CD4-positive, alpha-beta T cell treated with Interleukin-21 for 1 hour (primary cell): Measurements from ENCODE around the gene ZC3H10.
A peak's percentile ranks its signal among the peaks of the same experiment; 100 is the strongest.
"Not testable (repeated sequence)": the region's sequence is repeated elsewhere in the genome, so short reads cannot be mapped to it uniquely, and the experiment has no call there.

Experiments
- DNase-seq: peaks from one replicate; pipeline ENCODE4 v3.0.0-alpha.2; 2020

Gene ZC3H10

GRCh38 chr12:56103066-56103711 is 14.9 kb upstream of the ZC3H10 start:
- DNase-seq = peak; percentile 52

GRCh38 chr12:56103823-56104108 is 14.3 kb upstream of the ZC3H10 start:
- no peak for DNase-seq

DNA sequence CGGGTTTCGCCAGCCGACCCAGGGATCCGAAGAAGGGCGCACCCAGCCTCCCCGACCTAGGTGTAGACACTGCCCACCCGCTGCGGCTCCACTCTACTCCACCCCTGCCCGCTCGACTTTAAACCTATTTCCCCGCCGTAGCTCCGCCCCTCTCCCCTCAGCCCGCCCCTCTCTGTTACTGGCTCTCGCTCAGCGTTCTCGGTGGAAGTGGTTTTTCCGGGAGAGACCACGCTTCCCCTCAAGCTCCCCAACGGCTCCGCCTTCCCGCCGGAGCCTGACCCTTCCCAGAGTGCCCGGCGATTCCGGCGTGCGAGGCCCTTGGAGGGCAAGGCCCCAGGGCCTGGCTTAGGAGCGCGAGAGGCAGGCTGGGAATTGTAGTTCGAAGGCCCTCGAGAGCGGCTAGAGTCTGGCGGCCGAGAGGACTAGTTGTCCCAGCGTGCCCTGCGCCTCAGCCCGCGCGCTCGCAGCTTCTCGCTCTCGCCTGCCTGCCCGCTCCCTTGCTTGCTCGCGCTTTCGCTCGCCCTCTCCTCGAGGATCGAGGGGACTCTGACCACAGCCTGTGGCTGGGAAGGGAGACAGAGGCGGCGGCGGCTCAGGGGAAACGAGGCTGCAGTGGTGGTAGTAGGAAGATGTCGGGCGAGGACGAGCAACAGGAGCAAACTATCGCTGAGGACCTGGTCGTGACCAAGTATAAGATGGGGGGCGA is 13.8 kb upstream of the ZC3H10 start, which contains the start of gene PA2G4:
PA2G4 (plus strand) TSS at position 451 of the 706 bp plus-strand sequence; CDS start at position 630, 179 bp downstream.
- peak; percentile 99 for DNase-seq

GRCh38 chr12:56104815-56105608 is 13.1 kb upstream of the ZC3H10 start:
- no peak for DNase-seq

- no peak for DNase-seq
Measured at GRCh38 chr12:56105609-56105902, 12.5 kb upstream of the ZC3H10 start.

- DNase-seq = no peak
Measured at GRCh38 chr12:56107242-56107641, 10.8 kb upstream of the ZC3H10 start.

DNA sequence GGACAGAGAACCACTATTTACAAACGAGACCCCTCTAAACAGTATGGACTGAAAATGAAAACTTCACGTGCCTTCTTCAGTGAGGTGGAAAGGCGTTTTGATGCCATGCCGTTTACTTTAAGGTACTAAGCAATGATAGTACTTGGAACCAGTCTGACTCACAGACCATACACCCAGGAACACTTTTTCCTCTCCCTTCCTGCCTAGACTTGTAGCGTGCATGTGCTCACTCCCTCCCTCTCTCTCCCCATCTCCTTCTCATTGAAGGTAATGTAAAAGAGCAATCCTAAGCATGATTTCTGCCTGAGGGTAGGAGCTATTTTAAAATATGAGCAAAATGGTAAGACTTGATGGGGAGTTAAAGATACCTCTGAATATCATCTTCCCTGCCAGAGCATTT is 7.5 kb upstream of the ZC3H10 start:
- DNase-seq = no peak

GRCh38 chr12:56114084-56114483 is 4.0 kb upstream of the ZC3H10 start:
- DNase-seq = no peak

DNA sequence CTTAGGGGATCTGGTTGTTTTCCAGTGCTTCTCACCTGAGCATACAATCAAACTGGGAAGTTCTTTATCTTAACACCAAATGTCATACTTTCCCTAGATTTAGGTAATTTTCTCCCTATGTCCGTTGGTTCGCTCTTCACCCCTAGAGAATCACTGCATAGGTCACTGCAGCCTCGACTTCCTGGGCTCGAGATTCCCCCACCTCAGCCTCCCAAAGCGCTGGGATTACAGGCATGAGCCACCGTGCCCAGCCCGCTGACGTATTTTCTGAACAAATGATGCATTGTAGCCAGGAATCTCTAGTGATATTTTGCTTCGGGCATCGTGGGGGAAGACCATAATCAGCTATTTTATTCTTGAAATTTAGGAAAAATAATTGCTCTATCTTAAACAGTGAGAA is 2.7 kb upstream of the ZC3H10 start:
- no peak for DNase-seq

DNA sequence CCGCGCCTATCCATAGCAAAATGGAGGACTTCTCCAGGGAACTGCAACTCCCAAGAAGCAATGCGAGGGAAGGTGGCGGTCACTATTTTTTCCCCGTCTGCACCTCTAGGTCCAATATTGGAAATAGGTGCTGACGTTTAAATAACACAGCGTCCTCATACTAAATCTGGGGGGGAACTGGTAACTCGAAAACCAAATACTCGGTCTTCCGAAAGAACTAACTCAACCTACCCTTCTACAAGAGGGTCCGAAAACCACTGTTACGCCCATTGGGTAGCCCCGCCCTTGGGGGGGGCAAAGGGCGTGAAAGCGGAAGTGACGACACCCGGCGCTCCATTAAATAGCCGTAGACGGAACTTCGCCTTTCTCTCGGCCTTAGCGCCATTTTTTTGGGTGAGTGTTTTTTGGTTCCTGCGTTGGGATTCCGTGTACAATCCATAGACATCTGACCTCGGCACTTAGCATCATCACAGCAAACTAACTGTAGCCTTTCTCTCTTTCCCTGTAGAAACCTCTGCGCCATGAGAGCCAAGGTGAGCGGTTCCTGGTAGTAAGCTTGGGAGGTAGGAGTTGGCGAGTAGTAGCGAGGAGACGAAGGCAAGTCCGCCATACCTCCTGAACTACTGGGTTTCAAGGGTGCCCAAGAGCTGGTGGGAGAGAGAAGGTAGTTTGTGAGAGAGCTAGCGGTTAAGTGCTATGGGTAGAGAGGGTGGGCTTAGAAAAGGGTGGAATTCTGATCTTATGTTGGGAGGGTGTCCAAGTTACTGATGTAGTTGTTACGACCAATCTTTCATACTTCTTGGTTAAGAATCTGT is 1.6 kb upstream of the ZC3H10 start, which contains the start of gene RPL41:
RPL41 (plus strand) TSS at position 367 of the 815 bp plus-strand sequence.
- peak; percentile 95 for DNase-seq

DNA sequence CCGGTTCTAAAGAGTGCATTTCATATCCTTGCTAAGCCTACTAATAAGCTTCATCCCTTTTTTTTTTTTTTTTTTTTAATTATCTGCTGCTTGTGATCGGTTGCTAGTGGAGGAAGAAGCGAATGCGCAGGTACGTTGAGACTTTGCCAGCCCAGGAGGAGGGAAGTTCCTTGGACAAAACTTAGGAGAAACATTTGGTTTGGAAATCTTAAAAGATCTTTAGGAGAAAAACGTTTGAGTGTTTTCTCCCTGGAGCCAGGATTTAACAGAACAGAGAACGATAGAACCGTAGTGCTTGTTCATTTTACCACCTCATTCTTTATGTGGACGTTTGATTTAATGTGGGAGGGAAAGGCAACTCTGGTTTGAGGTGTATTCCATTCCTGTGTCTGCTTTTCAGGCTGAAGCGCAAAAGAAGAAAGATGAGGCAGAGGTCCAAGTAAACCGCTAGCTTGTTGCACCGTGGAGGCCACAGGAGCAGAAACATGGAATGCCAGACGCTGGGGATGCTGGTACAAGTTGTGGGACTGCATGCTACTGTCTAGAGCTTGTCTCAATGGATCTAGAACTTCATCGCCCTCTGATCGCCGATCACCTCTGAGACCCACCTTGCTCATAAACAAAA is 872 bp upstream of the ZC3H10 start:
- DNase-seq = not testable (repeated sequence)

DNA sequence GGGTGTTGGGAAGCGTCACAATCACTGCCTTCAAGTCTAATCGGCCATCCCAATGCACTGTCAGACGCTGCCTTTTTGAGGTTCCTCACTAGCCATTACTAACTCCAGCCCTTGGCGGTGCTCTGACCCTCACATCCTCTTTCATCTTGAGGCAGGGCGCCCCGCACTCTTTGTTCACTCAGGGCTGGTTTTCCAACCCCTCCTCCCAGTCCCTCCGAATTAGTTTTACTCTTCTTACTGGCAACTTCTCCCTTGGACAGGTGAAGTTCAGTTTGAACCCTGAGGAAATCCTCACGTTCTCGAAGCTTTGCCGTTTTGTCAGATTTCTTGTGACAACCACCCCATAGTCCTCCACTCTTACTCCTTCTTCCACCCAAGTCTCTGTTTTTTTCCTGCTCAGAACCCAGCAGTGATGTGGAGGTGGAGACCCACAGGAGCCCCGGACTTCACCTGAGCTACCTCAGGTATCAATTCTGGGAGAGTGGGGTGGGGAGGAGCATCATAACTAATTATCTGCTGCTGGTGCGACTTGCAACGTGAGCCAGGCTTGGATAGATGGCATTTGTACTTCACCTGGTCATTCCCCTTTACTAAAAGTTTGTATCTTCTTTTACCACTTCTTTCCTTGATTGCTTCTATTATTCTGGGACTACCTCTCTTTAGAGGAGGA is 757 bp downstream of the ZC3H10 start:
- no peak for DNase-seq

- peak; percentile 80 for DNase-seq
Measured at GRCh38 chr12:56119361-56119796, 1.3 kb downstream of the ZC3H10 start.

- DNase-seq = no peak
Measured at GRCh38 chr12:56120158-56120846, 2.2 kb downstream of the ZC3H10 start.

DNA sequence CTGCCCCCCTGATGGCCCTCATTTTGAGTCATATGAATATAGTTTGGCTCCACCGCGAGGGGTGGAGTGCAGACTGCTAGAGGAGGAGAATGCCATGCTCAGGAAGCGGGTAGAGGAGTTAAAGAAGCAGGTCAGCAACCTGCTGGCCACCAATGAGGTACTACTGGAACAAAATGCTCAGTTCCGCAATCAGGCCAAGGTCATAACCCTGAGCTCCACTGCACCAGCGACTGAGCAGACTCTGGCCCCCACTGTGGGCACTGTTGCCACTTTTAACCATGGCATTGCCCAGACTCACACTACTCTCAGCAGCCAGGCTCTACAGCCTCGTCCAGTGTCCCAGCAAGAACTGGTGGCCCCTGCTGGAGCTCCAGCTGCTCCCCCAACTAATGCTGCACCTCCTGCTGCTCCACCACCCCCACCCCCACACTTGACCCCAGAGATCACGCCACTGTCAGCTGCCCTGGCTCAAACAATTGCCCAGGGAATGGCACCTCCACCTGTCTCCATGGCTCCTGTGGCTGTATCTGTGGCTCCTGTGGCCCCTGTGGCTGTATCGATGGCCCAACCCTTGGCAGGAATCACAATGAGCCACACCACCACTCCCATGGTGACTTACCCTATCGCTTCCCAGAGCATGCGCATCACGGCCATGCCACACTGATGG is 3.3 kb downstream of the ZC3H10 start:
- no peak for DNase-seq

DNA sequence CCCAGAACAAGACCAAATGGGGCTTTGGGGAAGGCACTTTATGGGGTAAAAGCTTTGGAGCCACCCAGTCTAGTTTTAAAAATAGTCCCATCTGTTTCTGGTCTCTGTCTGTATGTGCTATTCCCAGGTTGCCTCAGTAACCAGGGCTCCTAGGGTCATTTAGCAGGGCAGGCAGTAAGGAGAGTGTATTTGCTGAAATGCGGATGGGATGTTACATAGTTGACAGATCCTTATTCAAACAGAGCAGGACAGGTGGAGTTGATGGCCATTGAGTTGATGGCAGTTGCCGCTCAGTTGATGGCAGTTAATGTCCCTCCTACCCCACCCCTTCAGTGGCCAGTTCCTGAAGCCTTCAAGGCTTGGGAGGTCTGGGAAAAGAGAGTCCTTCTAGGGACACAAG is 4.6 kb downstream of the ZC3H10 start:
- no peak for DNase-seq

DNA sequence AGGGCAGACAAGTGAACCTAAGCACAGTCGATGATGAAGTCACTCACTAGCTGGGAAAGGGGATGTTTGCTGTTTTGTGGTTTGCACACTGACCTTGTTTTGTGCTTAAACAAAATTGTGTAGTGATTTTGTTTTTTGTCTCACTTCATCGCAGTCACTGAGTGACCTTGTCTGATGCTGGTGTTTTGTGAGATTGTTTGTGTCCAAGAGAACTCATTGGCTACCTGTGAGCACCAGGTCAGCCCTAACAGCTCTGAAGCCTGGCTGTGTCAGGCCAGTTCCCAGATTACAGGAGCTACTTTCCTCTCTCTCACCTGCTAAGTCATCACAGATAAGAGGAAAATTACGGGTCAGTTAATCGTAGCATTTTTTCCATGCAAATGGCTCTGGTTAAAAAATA is 6.1 kb downstream of the ZC3H10 start:
- no peak for DNase-seq

DNA sequence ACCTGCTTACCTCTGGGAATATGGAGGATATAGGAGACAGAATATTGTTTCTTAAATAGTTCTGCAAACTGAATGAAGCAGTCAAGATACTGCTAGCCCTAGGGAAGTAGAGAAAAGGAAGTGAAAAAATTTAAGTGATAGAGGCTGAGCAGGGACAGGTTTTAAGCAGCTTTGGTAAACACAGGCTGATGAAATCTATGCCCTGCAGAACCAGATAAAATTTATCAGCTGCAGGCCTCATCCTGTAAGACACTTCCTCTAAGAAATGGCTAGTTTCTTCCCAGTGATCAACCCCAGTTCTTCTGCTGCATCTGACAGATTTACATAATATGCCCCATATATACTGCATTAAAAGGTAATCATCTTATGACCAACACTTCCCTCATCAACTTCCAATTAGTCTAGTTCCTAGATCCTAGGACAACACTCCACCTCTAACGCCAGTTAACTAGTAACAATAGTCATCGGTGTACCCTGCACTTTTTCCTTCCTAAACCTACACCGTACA is 8.7 kb downstream of the ZC3H10 start:
- DNase-seq = no peak

- DNase-seq = no peak
Measured at GRCh38 chr12:56127485-56127887, 9.4 kb downstream of the ZC3H10 start.

DNA sequence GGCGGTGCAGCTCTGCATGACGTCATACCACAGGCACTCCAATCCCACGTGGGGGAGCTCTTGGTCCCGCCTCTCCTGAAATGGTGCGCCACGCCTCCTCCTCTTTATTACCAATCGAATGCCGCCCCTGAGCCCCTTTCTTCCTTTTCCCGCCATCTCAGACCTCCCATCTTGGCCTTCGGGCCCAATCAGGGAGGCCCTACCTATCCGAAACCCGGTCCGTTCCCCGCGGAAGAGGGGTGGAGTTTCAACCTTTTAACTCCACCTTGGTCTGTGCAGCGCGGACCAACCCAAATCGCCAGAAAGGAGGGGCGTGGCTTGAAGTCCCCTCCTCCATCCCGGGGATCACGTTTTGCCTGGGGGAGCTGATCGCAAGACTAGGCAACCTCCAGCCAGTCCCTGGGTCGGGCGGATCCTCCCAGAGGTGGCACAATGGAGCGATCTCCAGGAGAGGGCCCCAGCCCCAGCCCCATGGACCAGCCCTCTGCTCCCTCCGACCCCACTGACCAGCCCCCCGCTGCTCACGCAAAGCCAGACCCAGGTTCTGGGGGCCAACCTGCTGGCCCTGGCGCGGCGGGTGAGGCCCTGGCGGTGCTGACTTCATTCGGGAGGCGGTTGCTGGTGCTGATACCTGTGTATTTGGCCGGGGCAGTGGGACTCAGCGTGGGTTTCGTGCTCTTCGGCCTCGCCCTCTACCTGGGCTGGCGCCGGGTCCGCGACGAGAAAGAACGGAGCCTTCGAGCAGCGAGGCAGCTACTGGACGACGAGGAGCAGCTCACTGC is 10.0 kb downstream of the ZC3H10 start, which contains the start of gene ESYT1:
ESYT1 (plus strand) TSS at position 380 of the 782 bp plus-strand sequence; CDS start at position 433, 53 bp downstream.
- peak; percentile 100 for DNase-seq
